K562 (cell line): ENCODE data around the gene MT2A. TPM values are rescaled to one million over a fixed set of nuclear protein-coding genes. Genes with fewer than 3 reads are reported as not detected.

Experiments
- ATAC-seq: fragments of 200-7000 bp; cut with Tn5 transposase; 3 replicates; pipeline ENCODE4 v1.9.1; 2020; ENCODE audit warnings: moderate library complexity
- BruUV-seq: library from RNA; stranded (reverse); fragments of 400-500 nt; replicated peaks from 2 replicates; lab custom pipeline; 2021; lab: Mats Ljungman, UMichigan
- CTCF ChIA-PET: fragments of 300-600 bp; formaldehyde crosslinking; extraction: SDS; loops from one replicate; lab custom pipeline; 2021; ENCODE audit warnings: low intra/inter-chr PET ratio; lab: Yijun Ruan, JAX
- POLR2A ChIA-PET: fragments of 300-600, 350-650 bp; sonication (Branson Sonifier 250); formaldehyde crosslinking; extraction: SDS; loops from one replicate; lab custom pipeline; 2021; ENCODE audit warnings: antibody characterized with exemption, inconsistent platforms; lab: Yijun Ruan, JAX
- DNase-seq, 4 experiments: peaks; one replicate each; pipeline versions ENCODE4 v3.0.0 to v3.0.0-alpha.2; 2011 to 2018; ENCODE audit warnings: low spot score in 3 of 4, mixed read lengths in 3 of 4; ENCODE audit errors: extremely low read depth in 1 of 4
- FAIRE-seq: peaks from 2 replicates; lab custom pipeline; 2011; peaks lifted over from hg19 to GRCh38; lab: Jason Lieb, UNC
- H2AFZ ChIP-seq: 2 replicates; pipeline ENCODE4 v1.6.0; 2011; ENCODE audit warnings: low read depth, low read length, control low read depth, inconsistent platforms
- H3K27ac ChIP-seq: fragments of 200-600 bp; 3 replicates; pipeline ENCODE4 v1.8.0; 2011; ENCODE audit warnings: low read depth, mild to moderate bottlenecking, control low read depth, inconsistent platforms, low read length, moderate library complexity, mixed read lengths; ENCODE audit errors: extremely low read depth
- H3K27me3 ChIP-seq, 2 experiments: fragments of 300-600 bp in 1 of 2; 2 replicates in 1 of 2; 3 replicates in 1 of 2; pipeline versions ENCODE4 v1.6.0 to v1.8.0; 2011; ENCODE audit warnings: inconsistent platforms in 2 of 2, low read length in 2 of 2, mild to moderate bottlenecking in 1 of 2, mixed read lengths in 1 of 2, moderate library complexity in 1 of 2; ENCODE audit not compliant: control insufficient read depth in 2 of 2, insufficient read depth in 2 of 2
- H3K36me3 ChIP-seq: fragments of 300-600 bp; 3 replicates; pipeline ENCODE4 v1.8.0; 2011; ENCODE audit warnings: mild to moderate bottlenecking, low read length, inconsistent platforms; ENCODE audit not compliant: control insufficient read depth, insufficient read depth
- H3K4me1 ChIP-seq, 2 experiments: fragments of 200-600 bp in 1 of 2; replicated peaks in 1 of 2; 2 replicates in 1 of 2; 3 replicates in 1 of 2; pipeline versions ENCODE4 v1.5.1 to v1.8.0; 2011; ENCODE audit warnings: inconsistent platforms in 2 of 2, low read length in 2 of 2, mild to moderate bottlenecking in 1 of 2, mixed read lengths in 1 of 2, moderate library complexity in 1 of 2; ENCODE audit not compliant: control insufficient read depth in 2 of 2, insufficient read depth in 2 of 2
- H3K4me2 ChIP-seq: 2 replicates; pipeline ENCODE4 v1.6.1; 2011; ENCODE audit warnings: low read length, control low read depth, inconsistent platforms, mixed read lengths; ENCODE audit not compliant: insufficient read depth
- H3K4me3 ChIP-seq: fragments of 200-600 bp; sonication (generic), shearing (Covaris generic); 2 replicates; pipeline ENCODE4 v1.5.1; 2016; ENCODE audit warnings: control low read depth, inconsistent platforms
- H3K79me2 ChIP-seq: fragments of 200-600 bp; 3 replicates; pipeline ENCODE4 v1.8.0; 2011; ENCODE audit warnings: low read length, inconsistent platforms; ENCODE audit not compliant: control insufficient read depth, insufficient read depth
- H3K9ac ChIP-seq, 2 experiments: 2 replicates each; pipeline versions ENCODE4 v1.6.0 to v1.6.1; 2011; ENCODE audit warnings: low read depth in 2 of 2, low read length in 2 of 2, control low read depth in 1 of 2, inconsistent platforms in 1 of 2, mild to moderate bottlenecking in 1 of 2, mixed read lengths in 1 of 2; ENCODE audit not compliant: insufficient read depth in 1 of 2
- H3K9me1 ChIP-seq: one replicate; pipeline ENCODE4 v1.6.0; 2011; ENCODE audit warnings: inconsistent platforms, mild to moderate bottlenecking, low read length, moderate library complexity; ENCODE audit not compliant: control insufficient read depth, insufficient read depth
- H3K9me3 ChIP-seq: replicated peaks from 2 replicates; pipeline ENCODE4 v1.5.1; 2011; ENCODE audit warnings: low read depth, low read length, inconsistent platforms; ENCODE audit not compliant: control insufficient read depth, insufficient read depth
- H4K20me1 ChIP-seq: replicated peaks from 2 replicates; pipeline ENCODE4 v1.6.1; 2011; ENCODE audit warnings: low read length, inconsistent platforms, mixed read lengths; ENCODE audit not compliant: control insufficient read depth, insufficient read depth
- ATF1 ChIP-seq, 2 experiments: fragments of 450-650 bp in 1 of 2; IDR thresholded peaks; 2 replicates each; pipeline ENCODE4 v1.6.1; 2016; ENCODE audit warnings: missing compliant biosample characterization in 1 of 2, missing genetic modification characterization in 1 of 2
- CBX2 ChIP-seq: fragments of 200-600 bp; sonication (generic); IDR thresholded peaks from one replicate; pipeline ENCODE4 v1.6.1; 2012; ENCODE audit warnings: mild to moderate bottlenecking, low read length, inconsistent platforms; ENCODE audit not compliant: insufficient read depth, poor library complexity, severe bottlenecking
- CTBP1 ChIP-seq: fragments of 450-650 bp; IDR thresholded peaks from 2 replicates; pipeline ENCODE4 v1.6.1; 2016; ENCODE audit warnings: borderline replicate concordance
- HNRNPLL ChIP-seq: fragments of 200-400 bp; formaldehyde crosslinking; IDR thresholded peaks from 2 replicates; pipeline ENCODE4 v1.6.1; 2017; ENCODE audit warnings: low read length, low read depth, mild to moderate bottlenecking; ENCODE audit not compliant: poor library complexity, severe bottlenecking
- KLF13 ChIP-seq: fragments of 450-650 bp; IDR thresholded peaks from 2 replicates; pipeline ENCODE4 v1.6.1; 2016; ENCODE audit warnings: missing genetic modification characterization, low read depth, mild to moderate bottlenecking, missing compliant biosample characterization, moderate library complexity, borderline replicate concordance
- NRF1 ChIP-seq, 2 experiments: fragments of 450-650 bp; IDR thresholded peaks in 1 of 2; conservative IDR thresholded peaks in 1 of 2; 2 replicates each; pipeline ENCODE4 v1.6.1; 2014; ENCODE audit warnings: mild to moderate bottlenecking in 2 of 2
- RBM15 ChIP-seq: fragments of 200-400 bp; formaldehyde crosslinking; IDR thresholded peaks from 2 replicates; pipeline ENCODE4 v1.6.1; 2018; ENCODE audit warnings: mild to moderate bottlenecking, low read length, moderate library complexity; ENCODE audit not compliant: insufficient read depth
- SRSF1 ChIP-seq: fragments of 200-400 bp; formaldehyde crosslinking; IDR thresholded peaks from 2 replicates; pipeline ENCODE4 v1.6.1; 2017; ENCODE audit warnings: mild to moderate bottlenecking, low read depth, low read length, moderate library complexity
- ZNF124 ChIP-seq: sonication (generic); formaldehyde crosslinking; IDR thresholded peaks from 2 replicates; pipeline ENCODE4 v1.8.1; 2022; ENCODE audit warnings: missing genetic modification reagents
- WGBS: fragments of 100-300 bp; shearing (Covaris generic); methylation state at CpG from one replicate; pipeline ENCODE4 v1.1.6; 2016; ENCODE audit warnings: low coverage, mixed read lengths; ENCODE audit not compliant: insufficient coverage; ENCODE audit errors: missing lambda C conversion rate; 5-methylcytosine and 5-hydroxymethylcytosine counted together
- in situ Hi-C: fragments of 300-500 bp; cut with MboI; formaldehyde crosslinking; loops from 4 replicates; pipeline ENCODE4 v1.15.0; 2018; ENCODE audit warnings: inconsistent platforms, mixed read lengths
- intact Hi-C: fragments of 100-400 bp; cut with micrococcal nuclease; formaldehyde crosslinking; loops from 2 replicates; pipeline ENCODE4 v1.14.2; 2022
- polyA plus RNA-seq, 8 experiments: library from polyadenylated mRNA; depleted of rRNA in 4 of 8; stranded (reverse) in 5 of 8; unstranded in 3 of 8; fragments of >200 nt; fragmentation: Nextera tagmentation in 2 of 8; fragmentation: Illumina TruSeq in 1 of 8; extraction: Ambion mirVana in 2 of 8; extraction: Trizol in 1 of 8; gene quantifications; 2 replicates each; pipeline versions ENCODE4 v1.2.1 to v1.2.3, GENCODE V29; 2011 to 2014; ENCODE audit warnings: inconsistent platforms in 1 of 8, missing spikeins in 1 of 8
- total RNA-seq, 7 experiments: library from RNA; depleted of rRNA in 6 of 7; stranded (reverse); fragments of >200 nt in 6 of 7; fragmentation: Illumina TruSeq in 2 of 7; extraction: Trizol in 2 of 7; gene quantifications; 2 replicates each; pipeline versions ENCODE4 v1.2.1 to v1.2.3, GENCODE V29; 2011 to 2021; ENCODE audit warnings: low replicate concordance in 1 of 7
- TF ChIP-seq, protein P1 (sequence below): fragments of 450-650 bp; formaldehyde crosslinking; conservative IDR thresholded peaks from 2 replicates; pipeline ENCODE4 v1.4.0; 2022; ENCODE audit warnings: mild to moderate bottlenecking, missing genetic modification characterization
- TF ChIP-seq, protein P2 (sequence below): fragments of 450-650 bp; IDR thresholded peaks from 2 replicates; pipeline ENCODE4 v1.7.0; 2016; ENCODE audit warnings: borderline replicate concordance
- TF ChIP-seq, protein P3 (sequence below): fragments of 200-800 bp; sonication (Bioruptor generic); IDR thresholded peaks from 2 replicates; pipeline ENCODE4 v1.6.1; 2017; ENCODE audit warnings: missing genetic modification characterization, missing compliant biosample characterization
- TF ChIP-seq, protein P4 (sequence below), 3 experiments: IDR thresholded peaks in 2 of 3; conservative IDR thresholded peaks in 1 of 3; 2 replicates each; pipeline ENCODE4 v1.5.1; 2011 to 2012; ENCODE audit warnings: low read length in 3 of 3, mild to moderate bottlenecking in 3 of 3, control low read depth in 2 of 3, improper control_type of control experiment in 1 of 3, inconsistent platforms in 1 of 3, low read depth in 1 of 3, mixed read lengths in 1 of 3, moderate library complexity in 1 of 3; ENCODE audit not compliant: insufficient read depth in 2 of 3

The MT2A gene
- total and polyA plus RNA-seq, 9 of the 15 experiments (the other 6 are each of a cell fraction or from before 2014, with no cell fraction given) = 2.0 to 16.9 (median 8.5) TPM

- FAIRE-seq = no peak
- POLR2A ChIA-PET = interaction anchor here (0.8 to 1.3 kb wide), 3 partner anchors 35 to 334 kb away, joined by 3 to 6 read pairs (median 3); partner anchors contain the start of gene MT2A
- TF ChIP-seq SRSF1 (no peak), ATF1 (CRISPR knock-in tag; IDR thresholded peaks at IDR 0.05) (no peak), ATF1 (tag; IDR thresholded peaks at IDR 0.05) (peak; percentile 54), ZNF124 (CRISPR knock-in tag) (no peak), RBM15 (no peak), HNRNPLL (peak; percentile 43), CBX2 (no peak), CTBP1 (peak; percentile 40; the same call in 1 of the 2 replicates), NRF1 (conservative IDR thresholded peaks at IDR 0.05 in 1 of 2, IDR thresholded peaks at IDR 0.05 in 1 of 2) (peak; percentile 80 to 84), KLF13 (no peak)
- TF ChIP-seq, protein P1, sequence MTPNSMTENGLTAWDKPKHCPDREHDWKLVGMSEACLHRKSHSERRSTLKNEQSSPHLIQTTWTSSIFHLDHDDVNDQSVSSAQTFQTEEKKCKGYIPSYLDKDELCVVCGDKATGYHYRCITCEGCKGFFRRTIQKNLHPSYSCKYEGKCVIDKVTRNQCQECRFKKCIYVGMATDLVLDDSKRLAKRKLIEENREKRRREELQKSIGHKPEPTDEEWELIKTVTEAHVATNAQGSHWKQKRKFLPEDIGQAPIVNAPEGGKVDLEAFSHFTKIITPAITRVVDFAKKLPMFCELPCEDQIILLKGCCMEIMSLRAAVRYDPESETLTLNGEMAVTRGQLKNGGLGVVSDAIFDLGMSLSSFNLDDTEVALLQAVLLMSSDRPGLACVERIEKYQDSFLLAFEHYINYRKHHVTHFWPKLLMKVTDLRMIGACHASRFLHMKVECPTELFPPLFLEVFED = no peak
- TF ChIP-seq, protein P2, sequence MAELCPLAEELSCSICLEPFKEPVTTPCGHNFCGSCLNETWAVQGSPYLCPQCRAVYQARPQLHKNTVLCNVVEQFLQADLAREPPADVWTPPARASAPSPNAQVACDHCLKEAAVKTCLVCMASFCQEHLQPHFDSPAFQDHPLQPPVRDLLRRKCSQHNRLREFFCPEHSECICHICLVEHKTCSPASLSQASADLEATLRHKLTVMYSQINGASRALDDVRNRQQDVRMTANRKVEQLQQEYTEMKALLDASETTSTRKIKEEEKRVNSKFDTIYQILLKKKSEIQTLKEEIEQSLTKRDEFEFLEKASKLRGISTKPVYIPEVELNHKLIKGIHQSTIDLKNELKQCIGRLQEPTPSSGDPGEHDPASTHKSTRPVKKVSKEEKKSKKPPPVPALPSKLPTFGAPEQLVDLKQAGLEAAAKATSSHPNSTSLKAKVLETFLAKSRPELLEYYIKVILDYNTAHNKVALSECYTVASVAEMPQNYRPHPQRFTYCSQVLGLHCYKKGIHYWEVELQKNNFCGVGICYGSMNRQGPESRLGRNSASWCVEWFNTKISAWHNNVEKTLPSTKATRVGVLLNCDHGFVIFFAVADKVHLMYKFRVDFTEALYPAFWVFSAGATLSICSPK = no peak
- TF ChIP-seq, protein P3, sequence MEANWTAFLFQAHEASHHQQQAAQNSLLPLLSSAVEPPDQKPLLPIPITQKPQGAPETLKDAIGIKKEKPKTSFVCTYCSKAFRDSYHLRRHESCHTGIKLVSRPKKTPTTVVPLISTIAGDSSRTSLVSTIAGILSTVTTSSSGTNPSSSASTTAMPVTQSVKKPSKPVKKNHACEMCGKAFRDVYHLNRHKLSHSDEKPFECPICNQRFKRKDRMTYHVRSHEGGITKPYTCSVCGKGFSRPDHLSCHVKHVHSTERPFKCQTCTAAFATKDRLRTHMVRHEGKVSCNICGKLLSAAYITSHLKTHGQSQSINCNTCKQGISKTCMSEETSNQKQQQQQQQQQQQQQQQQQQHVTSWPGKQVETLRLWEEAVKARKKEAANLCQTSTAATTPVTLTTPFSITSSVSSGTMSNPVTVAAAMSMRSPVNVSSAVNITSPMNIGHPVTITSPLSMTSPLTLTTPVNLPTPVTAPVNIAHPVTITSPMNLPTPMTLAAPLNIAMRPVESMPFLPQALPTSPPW = peak; percentile 48
- TF ChIP-seq, protein P4, sequence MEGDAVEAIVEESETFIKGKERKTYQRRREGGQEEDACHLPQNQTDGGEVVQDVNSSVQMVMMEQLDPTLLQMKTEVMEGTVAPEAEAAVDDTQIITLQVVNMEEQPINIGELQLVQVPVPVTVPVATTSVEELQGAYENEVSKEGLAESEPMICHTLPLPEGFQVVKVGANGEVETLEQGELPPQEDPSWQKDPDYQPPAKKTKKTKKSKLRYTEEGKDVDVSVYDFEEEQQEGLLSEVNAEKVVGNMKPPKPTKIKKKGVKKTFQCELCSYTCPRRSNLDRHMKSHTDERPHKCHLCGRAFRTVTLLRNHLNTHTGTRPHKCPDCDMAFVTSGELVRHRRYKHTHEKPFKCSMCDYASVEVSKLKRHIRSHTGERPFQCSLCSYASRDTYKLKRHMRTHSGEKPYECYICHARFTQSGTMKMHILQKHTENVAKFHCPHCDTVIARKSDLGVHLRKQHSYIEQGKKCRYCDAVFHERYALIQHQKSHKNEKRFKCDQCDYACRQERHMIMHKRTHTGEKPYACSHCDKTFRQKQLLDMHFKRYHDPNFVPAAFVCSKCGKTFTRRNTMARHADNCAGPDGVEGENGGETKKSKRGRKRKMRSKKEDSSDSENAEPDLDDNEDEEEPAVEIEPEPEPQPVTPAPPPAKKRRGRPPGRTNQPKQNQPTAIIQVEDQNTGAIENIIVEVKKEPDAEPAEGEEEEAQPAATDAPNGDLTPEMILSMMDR (IDR thresholded peaks at IDR 0.05 in 2 of 3, conservative IDR thresholded peaks at IDR 0.05 in 1 of 3; ENCODE audit: insufficient read depth in 2 of 3, low read depth in 1 of 3, low read length in 3 of 3) = peak; percentile 37 to 46 (median 44); a peak in 4 of 6 replicates
Observed at GRCh38 chr16:56643080-56643778, 34.8 kb downstream of the MT2A start.

More at GRCh38 chr16:56643080-56643778, 34.8 kb downstream of the MT2A start:
- Histone ChIP-seq H3K27me3 (peaks cover 27 to 63% of the 10 kb centered on the region in 2 experiments), H3K9me1 (no peaks in the 10 kb centered on the region), H3K4me2 (peak overlapping the region; percentile 48), H2AFZ (peak overlapping the region; percentile 60), H4K20me1 (no peaks in the 10 kb centered on the region; the same call in 1 of the 2 replicates), H3K9ac (0 out of 4 replicates have a peak overlapping the region, but pooled peaks of 1 of the 2 experiments have one; percentile 29), H3K4me3 (no peak overlapping the region), H3K4me1 (peaks cover 3 to 17% of the 10 kb centered on the region in 2 experiments; a peak in 3 of 5 replicates), H3K27ac (no peak overlapping the region), H3K36me3 (no peaks in the 10 kb centered on the region), H3K9me3 (no peaks in the 10 kb centered on the region), H3K79me2 (no peaks in the 10 kb centered on the region)
- ATAC-seq (peak; percentile 95), DNase-seq (peak; percentile 59 to 85 (median 74))
- in situ Hi-C loops = no loop called here
- WGBS = under 1% methylated on average over 37 of the region's 42 CpGs
- BruUV-seq = no TSS peak
- CTCF ChIA-PET = no interaction called here
- intact Hi-C loops = no loop called here
